CD14-positive monocyte (primary cell): Measurements from ENCODE around the gene F8. TPM values are rescaled to one million over a fixed set of nuclear protein-coding genes. Genes with fewer than 3 reads are reported as not detected.

Source experiments
- DNase-seq, 3 donors: peaks; one replicate each; pipeline ENCODE4 v3.0.0-alpha.2; 2011 to 2022
- H2AFZ ChIP-seq: 2 replicates; pipeline ENCODE4 v1.6.0; 2012; ENCODE audit warnings: mild to moderate bottlenecking, low read depth, low read length, inconsistent platforms; ENCODE audit not compliant: insufficient read depth, poor library complexity, severe bottlenecking
- H3K27ac ChIP-seq, 2 donors: 1 replicate in 1 of 2; 2 replicates in 1 of 2; pipeline ENCODE4 v1.5.1; 2012 to 2013; ENCODE audit warnings: low read length in 2 of 2, control low read depth in 1 of 2, inconsistent platforms in 1 of 2, low read depth in 1 of 2, mild to moderate bottlenecking in 1 of 2
- H3K27me3 ChIP-seq, 2 donors: one replicate each; pipeline versions ENCODE4 v1.6.0 to v1.6.1; 2011 to 2013; ENCODE audit warnings: low read length in 2 of 2; ENCODE audit not compliant: control insufficient read depth in 2 of 2, insufficient read depth in 2 of 2
- H3K36me3 ChIP-seq, 2 donors: replicated peaks in 1 of 2; 1 replicate in 1 of 2; 2 replicates in 1 of 2; pipeline versions ENCODE4 v1.5.1 to v1.6.1; 2012 to 2013; ENCODE audit warnings: low read length in 2 of 2, control low read depth in 1 of 2, inconsistent platforms in 1 of 2, mild to moderate bottlenecking in 1 of 2; ENCODE audit not compliant: insufficient read depth in 2 of 2, control insufficient read depth in 1 of 2
- H3K4me1 ChIP-seq, 2 donors: 1 replicate in 1 of 2; 2 replicates in 1 of 2; pipeline versions ENCODE4 v1.5.1 to v1.6.1; 2012 to 2013; ENCODE audit warnings: low read length in 2 of 2, control low read depth in 1 of 2, inconsistent platforms in 1 of 2, mild to moderate bottlenecking in 1 of 2, moderate library complexity in 1 of 2; ENCODE audit not compliant: insufficient read depth in 2 of 2, control insufficient read depth in 1 of 2
- H3K4me2 ChIP-seq: replicated peaks from 2 replicates; pipeline ENCODE3; 2012; ENCODE audit warnings: low read length, moderate library complexity, mild to moderate bottlenecking; ENCODE audit not compliant: poor library complexity, severe bottlenecking; ENCODE audit errors: extremely low read depth
- H3K4me3 ChIP-seq, 3 experiments: fragments of 200-600 bp in 1 of 3; sonication (generic) in 1 of 3; replicated peaks in 1 of 3; 1 replicate in 2 of 3; 2 replicates in 1 of 3; pipeline ENCODE4 v1.5.1; 2011 to 2013; ENCODE audit warnings: low read length in 3 of 3, mild to moderate bottlenecking in 3 of 3, control low read depth in 2 of 3, low read depth in 2 of 3, inconsistent platforms in 1 of 3, moderate library complexity in 1 of 3
- H3K79me2 ChIP-seq: 2 replicates; pipeline ENCODE4 v1.6.0; 2012; ENCODE audit warnings: mild to moderate bottlenecking, control low read depth, inconsistent platforms, low read length, moderate library complexity; ENCODE audit not compliant: insufficient read depth
- H3K9ac ChIP-seq: 2 replicates; pipeline ENCODE4 v1.6.0; 2017; ENCODE audit warnings: low read length, mild to moderate bottlenecking; ENCODE audit not compliant: insufficient read depth, poor library complexity, severe bottlenecking
- H3K9me3 ChIP-seq, 2 donors: replicated peaks in 1 of 2; 1 replicate in 1 of 2; 2 replicates in 1 of 2; pipeline versions ENCODE4 v1.5.1 to v1.6.1; 2012 to 2013; ENCODE audit warnings: low read length in 2 of 2, control low read depth in 1 of 2; ENCODE audit not compliant: control insufficient read depth in 1 of 2, insufficient read depth in 1 of 2
- H4K20me1 ChIP-seq: 2 replicates; pipeline ENCODE4 v1.6.0; 2012; ENCODE audit warnings: mild to moderate bottlenecking, low read length, control low read depth, moderate library complexity; ENCODE audit not compliant: insufficient read depth
- H3K27ac Mint-ChIP-seq, 7 donors: one replicate each; pipeline ENCODE4 v1.8.0; 2020; ENCODE audit warnings: mild to moderate bottlenecking in 7 of 7, mixed read lengths in 7 of 7, moderate library complexity in 6 of 7, inconsistent platforms in 2 of 7
- H3K27me3 Mint-ChIP-seq, 3 donors: one replicate each; pipeline ENCODE4 v1.8.0; 2021 to 2022; ENCODE audit warnings: low read depth in 3 of 3, mild to moderate bottlenecking in 3 of 3, mixed read lengths in 3 of 3, moderate library complexity in 3 of 3, inconsistent platforms in 1 of 3
- H3K36me3 Mint-ChIP-seq, 2 donors: one replicate each; pipeline ENCODE4 v1.8.0; 2020; ENCODE audit warnings: mixed read lengths in 2 of 2, inconsistent platforms in 1 of 2, mild to moderate bottlenecking in 1 of 2
- H3K4me1 Mint-ChIP-seq: one replicate; pipeline ENCODE4 v1.8.0; 2020; ENCODE audit warnings: mild to moderate bottlenecking, mixed read lengths
- H3K4me3 Mint-ChIP-seq, 2 donors: one replicate each; pipeline ENCODE4 v1.8.0; 2020; ENCODE audit warnings: mild to moderate bottlenecking in 2 of 2, mixed read lengths in 2 of 2, moderate library complexity in 1 of 2
- H3K9me3 Mint-ChIP-seq, 7 donors: one replicate each; pipeline ENCODE4 v1.8.0; 2020 to 2022; ENCODE audit warnings: mixed read lengths in 7 of 7, mild to moderate bottlenecking in 6 of 7, moderate library complexity in 6 of 7, inconsistent platforms in 2 of 7
- WGBS: methylation state at CpG from one replicate; pipeline ENCODE4 v1.1.5; 2013; ENCODE audit warnings: missing lambda C conversion rate; ENCODE audit not compliant: insufficient coverage; 5-methylcytosine and 5-hydroxymethylcytosine counted together
- intact Hi-C, 2 donors: fragments of 100-400 bp; cut with micrococcal nuclease; formaldehyde crosslinking; loops; one replicate each; pipeline versions ENCODE4 v1.15.0 to v1.15.1; 2023
- polyA plus RNA-seq, 3 donors: library from polyadenylated mRNA; depleted of rRNA in 1 of 3; unstranded in 2 of 3; stranded (reverse) in 1 of 3; fragments of 300-500 nt in 2 of 3; fragments of >200 nt in 1 of 3; fragmentation: Illumina TruSeq in 2 of 3; gene quantifications; 1 replicate in 2 of 3; 2 replicates in 1 of 3; pipeline ENCODE4 v1.2.3, GENCODE V29; 2012 to 2021
- TF ChIP-seq, protein P1 (sequence below): fragments of 200-600 bp; IDR thresholded peaks from one replicate; pipeline ENCODE4 v1.8.0; 2022; ENCODE audit warnings: antibody characterized with exemption, mild to moderate bottlenecking

Gene F8
- polyA plus RNA-seq, 3 donors: 1.5 to 4.5 (median 4.3) TPM

DNA sequence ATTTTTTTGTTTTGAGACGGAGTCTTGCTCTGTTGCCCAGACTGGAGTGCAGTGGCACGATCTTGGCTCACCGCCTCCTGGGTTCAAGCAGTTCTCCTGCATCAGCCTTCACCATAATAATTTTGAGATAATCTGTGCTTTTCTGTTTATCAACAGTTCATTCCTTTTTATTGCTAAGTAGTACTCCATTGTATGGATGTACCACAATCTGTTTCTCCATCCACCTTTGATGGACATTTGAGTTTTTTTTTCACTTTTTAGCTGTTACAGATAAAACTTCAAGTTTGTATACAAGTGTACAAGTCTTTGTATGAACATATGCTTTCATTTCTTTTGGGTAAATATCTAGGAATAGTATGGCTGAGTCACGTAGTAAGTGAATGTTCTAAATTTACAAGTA is 13.2 kb upstream of the F8 start:
- H3K4me1 ChIP-seq: no peaks in the 10 kb centered on the region
- Mint-ChIP-seq H3K27ac (no peak overlapping the region), H3K9me3 (peaks cover 0 to 8% (median 2%) of the 10 kb centered on the region in 7 donors), H3K4me3 (no peak overlapping the region), H3K27me3 (no peaks in the 10 kb centered on the region), H3K4me1 (peaks cover 3% of the 10 kb centered on the region), H3K36me3 (peaks cover 26 to 29% of the 10 kb centered on the region in 2 donors)
- no peaks in the 10 kb centered on the region for H3K27me3 ChIP-seq
- no peak overlapping the region for H3K4me2 ChIP-seq
- intact Hi-C loops: no loop called here
- H4K20me1 ChIP-seq: no peaks in the 10 kb centered on the region
- no peak overlapping the region for H3K27ac ChIP-seq
- no peak overlapping the region for H2AFZ ChIP-seq
- H3K36me3 ChIP-seq: peaks cover 7 to 21% of the 10 kb centered on the region in 2 donors
- H3K9ac ChIP-seq: no peak overlapping the region
- H3K9me3 ChIP-seq: no peaks in the 10 kb centered on the region
- no CpG with 5 or more reads among the region's 4 CpGs for WGBS
- peaks cover 24% of the 10 kb centered on the region for H3K79me2 ChIP-seq
- H3K4me3 ChIP-seq: no peak overlapping the region
- TF ChIP-seq, protein P1, sequence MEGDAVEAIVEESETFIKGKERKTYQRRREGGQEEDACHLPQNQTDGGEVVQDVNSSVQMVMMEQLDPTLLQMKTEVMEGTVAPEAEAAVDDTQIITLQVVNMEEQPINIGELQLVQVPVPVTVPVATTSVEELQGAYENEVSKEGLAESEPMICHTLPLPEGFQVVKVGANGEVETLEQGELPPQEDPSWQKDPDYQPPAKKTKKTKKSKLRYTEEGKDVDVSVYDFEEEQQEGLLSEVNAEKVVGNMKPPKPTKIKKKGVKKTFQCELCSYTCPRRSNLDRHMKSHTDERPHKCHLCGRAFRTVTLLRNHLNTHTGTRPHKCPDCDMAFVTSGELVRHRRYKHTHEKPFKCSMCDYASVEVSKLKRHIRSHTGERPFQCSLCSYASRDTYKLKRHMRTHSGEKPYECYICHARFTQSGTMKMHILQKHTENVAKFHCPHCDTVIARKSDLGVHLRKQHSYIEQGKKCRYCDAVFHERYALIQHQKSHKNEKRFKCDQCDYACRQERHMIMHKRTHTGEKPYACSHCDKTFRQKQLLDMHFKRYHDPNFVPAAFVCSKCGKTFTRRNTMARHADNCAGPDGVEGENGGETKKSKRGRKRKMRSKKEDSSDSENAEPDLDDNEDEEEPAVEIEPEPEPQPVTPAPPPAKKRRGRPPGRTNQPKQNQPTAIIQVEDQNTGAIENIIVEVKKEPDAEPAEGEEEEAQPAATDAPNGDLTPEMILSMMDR: no peak
- DNase-seq: no peak

DNA sequence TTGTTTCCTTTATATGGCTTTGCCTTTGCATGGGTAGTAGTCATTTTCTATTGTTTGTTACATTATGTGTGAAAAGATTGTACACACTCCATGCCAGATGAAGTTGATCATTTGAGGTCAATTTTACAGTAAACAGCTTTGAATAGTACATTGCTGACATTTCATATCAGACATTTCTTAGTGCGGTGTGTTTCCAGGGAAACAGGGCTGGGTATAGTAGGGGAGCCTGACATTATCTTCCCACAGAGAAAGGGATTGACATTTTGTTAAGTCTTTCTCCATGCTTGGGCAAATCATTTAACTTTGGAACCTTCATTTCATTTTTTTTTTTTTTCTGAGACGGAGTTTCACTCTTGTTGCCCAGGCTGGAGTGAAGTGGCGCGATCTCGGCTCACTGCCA is 9.1 kb upstream of the F8 start:
- peaks cover 0 to 1% (median 0%) of the 10 kb centered on the region in 3 donors for H3K27me3 Mint-ChIP-seq
- H3K27ac Mint-ChIP-seq: peak overlapping the region in 1 of 7 donors; percentile 35
- Histone ChIP-seq H3K27ac (no peak overlapping the region), H2AFZ (no peak overlapping the region), H4K20me1 (no peaks in the 10 kb centered on the region), H3K4me2 (no peak overlapping the region), H3K9ac (no peak overlapping the region), H3K79me2 (peaks cover 39% of the 10 kb centered on the region), H3K9me3 (no peaks in the 10 kb centered on the region), H3K4me3 (no peak overlapping the region), H3K36me3 (peaks cover 7 to 21% of the 10 kb centered on the region in 2 donors), H3K27me3 (no peaks in the 10 kb centered on the region), H3K4me1 (peaks cover 5 to 6% of the 10 kb centered on the region in 2 donors)
- intact Hi-C loops: no loop called here
- DNase-seq: no peak
- H3K4me3 Mint-ChIP-seq: no peak overlapping the region
- H3K9me3 Mint-ChIP-seq: peaks cover 0 to 10% (median 2%) of the 10 kb centered on the region in 7 donors
- H3K4me1 Mint-ChIP-seq: peaks cover 6% of the 10 kb centered on the region
- peaks cover 22 to 24% of the 10 kb centered on the region in 2 donors for H3K36me3 Mint-ChIP-seq
- TF ChIP-seq, protein P1: no peak
- no CpG with 5 or more reads among the region's 5 CpGs for WGBS
